HEK293 (cell line): Measurements from ENCODE around the gene CCDC150.

Experiments used
- CTCF ChIA-PET: fragments of 350-600 bp; formaldehyde crosslinking; extraction: SDS; loops from one replicate; lab custom pipeline; 2021; ENCODE audit warnings: antibody characterized with exemption; lab: Yijun Ruan, JAX
- POLR2A ChIA-PET: fragments of 300-600 bp; formaldehyde crosslinking; extraction: SDS; loops from one replicate; lab custom pipeline; 2020; ENCODE audit warnings: antibody characterized with exemption, inconsistent platforms; lab: Yijun Ruan, JAX
- H3K27ac ChIP-seq: fragments of 200-500 bp; sonication (Bioruptor generic); 2 replicates; pipeline ENCODE4 v1.5.1; 2014; ENCODE audit warnings: low read depth, low read length, control low read depth, inconsistent platforms; ENCODE audit errors: extremely low read depth
- H3K36me3 ChIP-seq, 2 experiments: fragments of 200-500 bp in 1 of 2; sonication (Bioruptor generic) in 1 of 2; 1 replicate in 1 of 2; 2 replicates in 1 of 2; pipeline ENCODE4 v1.5.1; 2014 to 2017; ENCODE audit warnings: inconsistent platforms in 2 of 2, low read length in 2 of 2; ENCODE audit not compliant: control insufficient read depth in 2 of 2, insufficient read depth in 1 of 2
- H3K4me1 ChIP-seq: fragments of 200-500 bp; sonication (Bioruptor generic); 2 replicates; pipeline ENCODE4 v1.5.1; 2014; ENCODE audit warnings: mild to moderate bottlenecking, low read length, inconsistent platforms; ENCODE audit not compliant: control insufficient read depth, insufficient read depth
- H3K4me3 ChIP-seq: 2 replicates; pipeline ENCODE4 v1.5.1; 2011; ENCODE audit warnings: low read depth, mild to moderate bottlenecking, control low read depth, low read length, moderate library complexity
- H3K9me3 ChIP-seq: fragments of 200-500 bp; sonication (Bioruptor generic); 2 replicates; pipeline ENCODE4 v1.5.1; 2014; ENCODE audit warnings: low read depth, low read length, inconsistent platforms; ENCODE audit not compliant: control insufficient read depth, insufficient read depth
- KLF1 ChIP-seq: fragments of 450-650 bp; formaldehyde crosslinking; IDR thresholded peaks from 2 replicates; pipeline ENCODE4 v1.5.1; 2016; ENCODE audit warnings: missing biosample characterization, missing genetic modification characterization
- KLF9 ChIP-seq: fragments of 450-650 bp; formaldehyde crosslinking; IDR thresholded peaks from 2 replicates; pipeline ENCODE4 v1.5.1; 2016; ENCODE audit warnings: missing biosample characterization, missing genetic modification characterization, low read depth
- MEIS1 ChIP-seq: sonication (generic); formaldehyde crosslinking; IDR thresholded peaks from 2 replicates; pipeline ENCODE4 v1.8.1; 2022; ENCODE audit warnings: missing genetic modification reagents, mild to moderate bottlenecking, borderline replicate concordance
- PRDM10 ChIP-seq: fragments of 450-650 bp; formaldehyde crosslinking; IDR thresholded peaks from 2 replicates; pipeline ENCODE4 v1.5.1; 2016; ENCODE audit warnings: missing biosample characterization, missing genetic modification characterization
- SCRT1 ChIP-seq: fragments of 450-650 bp; formaldehyde crosslinking; IDR thresholded peaks from 2 replicates; pipeline ENCODE4 v1.5.1; 2016; ENCODE audit warnings: missing biosample characterization, missing genetic modification characterization, borderline replicate concordance
- TRIM28 ChIP-seq: IDR thresholded peaks from 2 replicates; pipeline ENCODE4 v1.6.1; 2011; ENCODE audit warnings: low read length, control low read depth, borderline replicate concordance
- ZBTB21 ChIP-seq: fragments of 450-650 bp; formaldehyde crosslinking; IDR thresholded peaks from 2 replicates; pipeline ENCODE4 v1.5.1; 2017; ENCODE audit warnings: missing biosample characterization, missing genetic modification characterization
- ZNF521 ChIP-seq: fragments of 450-650 bp; formaldehyde crosslinking; IDR thresholded peaks from 2 replicates; pipeline ENCODE4 v1.5.1; 2017; ENCODE audit warnings: missing biosample characterization, mild to moderate bottlenecking, missing genetic modification characterization
- ZNF529 ChIP-seq: fragments of 450-650 bp; formaldehyde crosslinking; IDR thresholded peaks from 2 replicates; pipeline ENCODE4 v1.5.1; 2017; ENCODE audit warnings: missing genetic modification characterization, missing biosample characterization; ENCODE audit not compliant: insufficient replicate concordance
- ZNF548 ChIP-seq: fragments of 450-650 bp; formaldehyde crosslinking; IDR thresholded peaks from 2 replicates; pipeline ENCODE4 v1.5.1; 2016; ENCODE audit warnings: missing biosample characterization, missing genetic modification characterization
- ZNF585B ChIP-seq: fragments of 450-650 bp; formaldehyde crosslinking; IDR thresholded peaks from 2 replicates; pipeline ENCODE4 v1.5.1; 2016; ENCODE audit warnings: missing biosample characterization, missing genetic modification characterization
- ZNF596 ChIP-seq: fragments of 450-650 bp; IDR thresholded peaks from 2 replicates; pipeline ENCODE4 v1.5.0; 2018; ENCODE audit warnings: missing biosample characterization, mild to moderate bottlenecking, missing genetic modification characterization, moderate library complexity
- ZNF645 ChIP-seq: fragments of 450-650 bp; formaldehyde crosslinking; IDR thresholded peaks from 2 replicates; pipeline ENCODE4; 2016; ENCODE audit warnings: missing biosample characterization, missing genetic modification characterization
- ZNF654 ChIP-seq: fragments of 450-650 bp; formaldehyde crosslinking; IDR thresholded peaks from 2 replicates; pipeline ENCODE4 v1.5.1; 2016; ENCODE audit warnings: low read depth, missing biosample characterization, missing genetic modification characterization
- ZNF76 ChIP-seq: fragments of 450-650 bp; formaldehyde crosslinking; IDR thresholded peaks from 2 replicates; pipeline ENCODE4; 2016; ENCODE audit warnings: low read depth, missing biosample characterization, missing genetic modification characterization, borderline replicate concordance
- ZNF776 ChIP-seq: fragments of 450-650 bp; formaldehyde crosslinking; IDR thresholded peaks from 2 replicates; pipeline ENCODE4 v1.5.0; 2017; ENCODE audit warnings: missing biosample characterization, missing genetic modification characterization, borderline replicate concordance
- ZNF830 ChIP-seq: fragments of 450-650 bp; IDR thresholded peaks from 2 replicates; pipeline ENCODE4 v1.5.0; 2018; ENCODE audit warnings: missing biosample characterization, missing genetic modification characterization, low read depth, mild to moderate bottlenecking, moderate library complexity
- ZNF843 ChIP-seq: fragments of 450-650 bp; formaldehyde crosslinking; IDR thresholded peaks from 2 replicates; pipeline ENCODE4 v1.5.1; 2016; ENCODE audit warnings: missing biosample characterization, missing genetic modification characterization
- ZSCAN23 ChIP-seq: fragments of 450-650 bp; formaldehyde crosslinking; IDR thresholded peaks from 2 replicates; pipeline ENCODE4 v1.5.1; 2016; ENCODE audit warnings: missing biosample characterization, missing genetic modification characterization
- ZSCAN4 ChIP-seq: fragments of 450-650 bp; formaldehyde crosslinking; IDR thresholded peaks from 2 replicates; pipeline ENCODE4 v1.5.1; 2017; ENCODE audit warnings: missing biosample characterization, missing genetic modification characterization
- ZXDB ChIP-seq: fragments of 450-650 bp; formaldehyde crosslinking; IDR thresholded peaks from 2 replicates; pipeline ENCODE4 v1.5.1; 2016; ENCODE audit warnings: missing biosample characterization, missing genetic modification characterization

The CCDC150 gene

GRCh38 chr2:196657333-196657732, 17.8 kb downstream of the CCDC150 start (continued):
- TF ChIP-seq PRDM10 (no peak), TRIM28 (no peak), ZNF830 (no peak), KLF1 (tag by site-specific recombination) (no peak), ZSCAN4 (tag by site-specific recombination) (no peak), ZNF596 (tag by site-specific recombination) (no peak), MEIS1 (CRISPR knock-in tag) (no peak), ZNF521 (tag by site-specific recombination) (no peak)
- TF ChIP-seq, all 188 proteins: peak for 0

GRCh38 chr2:196659844-196660243, 20.3 kb downstream of the CCDC150 start:
- H3K4me1 ChIP-seq = no peaks in the 10 kb centered on the region
- POLR2A ChIA-PET = no interaction called here
- H3K27ac ChIP-seq = no peak overlapping the region
- TF ChIP-seq ZXDB = no peak
- no peak for TF ChIP-seq ZNF585B
- no peak for TF ChIP-seq ZNF529 (tag by site-specific recombination)
- TF ChIP-seq SCRT1 (tag by site-specific recombination) = no peak
- no peak for TF ChIP-seq TRIM28
- TF ChIP-seq ZNF776 (tag by site-specific recombination) = no peak
- no peak for TF ChIP-seq ZNF654
- no peak for TF ChIP-seq KLF9
- no peak for TF ChIP-seq ZSCAN23 (tag by site-specific recombination)
- TF ChIP-seq ZNF76 = no peak
- TF ChIP-seq ZBTB21 (tag by site-specific recombination) = no peak
- no peak for TF ChIP-seq ZNF548
- no peak overlapping the region for H3K4me3 ChIP-seq
- H3K36me3 ChIP-seq = peaks cover 24 to 62% of the 10 kb centered on the region in 2 experiments
- H3K9me3 ChIP-seq = no peaks in the 10 kb centered on the region
- CTCF ChIA-PET = interaction anchor here (1.0 kb wide), 1 partner anchor 91 kb away, joined by 3 read pairs; no protein-coding TSS in a partner anchor

GRCh38 chr2:196660244-196660643, 20.7 kb downstream of the CCDC150 start:
- ChIA-PET CTCF (interaction anchor here (0.6 to 1.0 kb wide), 2 partner anchors 19 to 90 kb away, joined by 3 to 4 read pairs; no protein-coding TSS in a partner anchor), POLR2A (no interaction called here)

More at GRCh38 chr2:196660244-196660643, 20.7 kb downstream of the CCDC150 start:
- Histone ChIP-seq H3K36me3 (peaks cover 27 to 60% of the 10 kb centered on the region in 2 experiments), H3K4me3 (no peak overlapping the region), H3K9me3 (no peaks in the 10 kb centered on the region), H3K27ac (no peak overlapping the region), H3K4me1 (no peaks in the 10 kb centered on the region)
- TF ChIP-seq ZNF645 (tag by site-specific recombination) (no peak), ZNF843 (tag by site-specific recombination) (no peak)
